ENCODE results near the gene SEMA5B. TPM values are rescaled to one million over a fixed set of nuclear protein-coding genes. Genes with fewer than 3 reads are reported as not detected.
A peak's percentile ranks its signal among the peaks of the same experiment; 100 is the strongest.

Gene SEMA5B
- total and polyA plus RNA-seq, 8 donors: 0.61 to 9.0 (median 6.4) TPM

DNA sequence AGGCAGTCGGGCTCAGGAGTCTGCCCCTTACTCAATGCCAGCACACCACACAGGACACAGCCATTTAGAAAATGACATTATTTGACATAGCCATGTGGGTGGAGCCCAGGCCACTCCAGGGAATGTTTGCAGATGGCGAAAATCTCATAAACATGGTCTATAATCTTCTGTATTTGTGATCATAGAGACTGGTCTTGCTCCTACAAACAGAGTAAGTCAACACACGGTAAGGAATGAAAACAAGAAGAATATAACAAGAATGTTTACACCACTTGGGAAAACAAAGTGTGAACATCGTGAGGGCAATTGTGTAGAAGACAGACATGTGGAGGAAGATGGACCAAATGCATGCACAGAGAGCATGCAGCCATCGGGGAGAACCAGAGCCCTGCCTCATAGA is 68.2 kb downstream of the SEMA5B start:
- H3K4me3 ChIP-seq: no peak overlapping the region
- H3K27me3 ChIP-seq: no peaks in the 10 kb centered on the region
- H3K36me3 ChIP-seq: no peaks in the 10 kb centered on the region
- no peak overlapping the region for H3K27ac ChIP-seq
- no peaks in the 10 kb centered on the region for H3K9me3 ChIP-seq
- DNase-seq (no peak), ATAC-seq (no peak)
- TF ChIP-seq CTCF (IDR thresholded peaks at IDR 0.05): no peak
- H3K4me1 ChIP-seq: peaks cover 0 to 14% of the 10 kb centered on the region in 2 donors
- intact Hi-C loops (cut with DNase I): no loop called here

GRCh38 chr3:122957707-122958689 is 69.6 kb downstream of the SEMA5B start:
- Histone ChIP-seq H3K27ac (peak overlapping the region in 1 of 2 donors; percentile 72), H3K9me3 (no peaks in the 10 kb centered on the region), H3K4me3 (no peak overlapping the region), H3K36me3 (no peaks in the 10 kb centered on the region), H3K4me1 (peaks cover 0 to 14% of the 10 kb centered on the region in 2 donors), H3K27me3 (no peaks in the 10 kb centered on the region)
- DNase-seq: peak in 2 of 4 donors; percentile 63 to 65
- TF ChIP-seq CTCF (IDR thresholded peaks at IDR 0.05): no peak
- peak; percentile 95 for ATAC-seq
- intact Hi-C loops (cut with DNase I): no loop called here

GRCh38 chr3:122956693-122957455 is 70.7 kb downstream of the SEMA5B start:
- Histone ChIP-seq H3K9me3 (no peaks in the 10 kb centered on the region), H3K27me3 (no peaks in the 10 kb centered on the region), H3K4me1 (peaks cover 0 to 14% of the 10 kb centered on the region in 2 donors), H3K36me3 (no peaks in the 10 kb centered on the region), H3K27ac (peak overlapping the region in 1 of 2 donors; percentile 13), H3K4me3 (no peak overlapping the region)
- DNase-seq: no peak
- peak; percentile 72 for ATAC-seq
- intact Hi-C loops (cut with DNase I): no loop called here
- TF ChIP-seq CTCF (IDR thresholded peaks at IDR 0.05): no peak

DNA sequence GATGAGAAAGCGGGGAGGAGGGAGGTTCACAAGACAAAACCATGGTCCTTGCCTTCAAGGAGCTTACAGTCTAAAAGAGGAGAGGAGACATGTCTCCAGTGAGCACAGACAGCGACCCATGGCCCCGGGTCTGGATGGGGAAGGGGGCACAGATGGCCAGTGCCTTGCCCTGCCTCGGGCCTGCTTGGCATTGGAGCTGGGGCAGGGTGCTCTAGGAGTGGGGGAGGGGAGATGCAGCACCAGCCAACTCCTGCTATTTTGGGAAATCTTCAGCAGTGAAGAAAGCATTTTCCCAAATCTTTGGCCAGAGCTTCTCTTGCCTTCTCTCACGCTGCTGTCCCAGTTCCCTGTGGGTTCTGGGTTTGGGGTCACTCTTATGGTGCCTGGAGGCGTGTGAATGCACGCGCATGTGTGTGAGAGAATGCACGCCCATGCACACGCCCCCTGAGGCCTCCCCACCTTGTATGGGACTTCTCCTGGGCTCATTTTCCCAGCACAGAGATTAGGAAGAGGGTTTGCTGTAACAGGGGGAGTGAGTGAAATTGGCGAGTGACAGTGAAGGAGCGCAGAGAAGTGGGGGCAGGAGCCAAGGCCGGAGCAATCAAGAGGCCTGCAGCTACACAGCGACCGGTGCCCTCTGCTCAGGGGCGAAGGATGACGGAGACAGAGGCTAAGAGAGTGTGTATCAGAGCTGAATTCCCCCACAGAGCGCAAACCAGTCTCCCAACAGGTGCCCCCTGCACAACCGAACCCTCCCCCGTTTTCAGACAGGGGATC is 71.5 kb downstream of the SEMA5B start:
- H3K4me1 ChIP-seq: peaks cover 0 to 14% of the 10 kb centered on the region in 2 donors
- no peak for TF ChIP-seq CTCF (IDR thresholded peaks at IDR 0.05)
- intact Hi-C loops (cut with DNase I): no loop called here
- DNase-seq: no peak
- no peaks in the 10 kb centered on the region for H3K9me3 ChIP-seq
- H3K27me3 ChIP-seq: no peaks in the 10 kb centered on the region
- H3K36me3 ChIP-seq: no peaks in the 10 kb centered on the region
- H3K4me3 ChIP-seq: no peak overlapping the region
- H3K27ac ChIP-seq: no peak overlapping the region
- no peak for ATAC-seq

Data from left lung (tissue), 10 donors.